Stimulated activated CD4-positive, alpha-beta T cell treated with anti-CD3 and anti-CD28 coated beads, Interleukin-12 subunit alpha, Interleukin-12 subunit beta, amount 100 ng/mL, for 24 hours (primary cell): ENCODE measurements around the gene FLG.
A peak's percentile ranks its signal among the peaks of the same experiment; 100 is the strongest.
"Not testable (repeated sequence)": the region's sequence is repeated elsewhere in the genome, so short reads cannot be mapped to it uniquely, and the experiment has no call there.

Experiments used
- DNase-seq, 2 experiments: peaks; one replicate each; pipeline ENCODE4 v3.0.0-alpha.2; 2020; ENCODE audit warnings: low read depth in 2 of 2

FLG gene

DNA sequence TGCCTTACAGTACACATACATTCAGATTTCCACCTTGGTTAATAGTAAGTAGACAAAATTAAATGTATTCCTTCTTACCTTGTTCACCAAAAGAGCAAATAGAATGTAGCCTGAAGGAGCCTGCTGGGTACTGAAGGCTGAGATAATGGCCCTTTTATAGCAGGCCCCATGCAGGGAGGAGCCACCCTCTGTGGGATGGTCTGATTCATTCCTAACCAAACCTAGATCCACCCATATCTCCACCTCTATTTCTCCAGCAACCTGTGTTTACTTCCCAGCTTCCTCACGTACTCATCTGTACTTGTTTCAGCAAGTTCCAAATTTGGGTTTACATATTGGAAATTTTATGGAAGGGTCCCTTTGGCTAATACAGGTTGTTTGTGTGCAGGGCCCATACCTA is at the start of gene FLG:
Gene FLG (minus strand): TSS at position 129 of the 400 bp plus-strand sequence. CDS start 9,783 bp downstream, outside the sequence.
- no peak for DNase-seq

DNA sequence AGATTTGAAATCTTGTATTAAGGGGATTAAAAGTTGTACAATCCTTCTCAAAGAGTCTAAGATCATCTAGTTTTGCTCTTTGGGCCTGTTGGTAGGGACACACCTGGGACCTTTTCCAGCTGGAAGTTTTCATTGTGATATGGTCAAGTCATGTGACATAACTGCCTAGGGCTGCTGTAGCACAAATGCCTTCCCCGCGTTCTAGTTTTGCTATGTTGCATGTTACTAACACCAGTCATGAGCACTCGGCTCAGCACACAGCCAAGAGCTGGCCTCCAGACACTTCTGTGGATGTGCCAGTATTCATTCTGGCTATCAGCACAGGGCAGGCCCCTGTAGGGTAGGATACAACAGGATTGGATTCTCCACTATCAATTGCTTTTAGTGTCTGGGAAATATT is 49.4 kb upstream of the FLG start:
- no peak for DNase-seq

DNA sequence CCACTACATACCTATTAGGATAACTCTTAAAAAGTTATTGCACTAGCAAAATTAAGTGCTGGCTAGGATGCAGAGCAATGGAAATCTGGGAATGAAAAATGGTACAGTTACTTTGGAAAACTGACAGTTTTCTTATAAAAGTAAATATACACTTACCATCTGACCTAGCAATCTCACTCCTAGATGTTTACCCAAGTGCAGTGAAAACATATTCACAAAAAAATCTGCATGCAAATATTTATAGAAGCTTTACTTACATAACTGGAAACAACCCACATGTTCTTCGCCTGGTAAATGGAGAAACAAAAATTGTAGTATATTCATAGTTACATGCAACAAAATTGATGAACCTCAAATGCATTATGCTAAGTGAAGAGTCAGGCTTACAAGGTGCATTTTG is 47.6 kb upstream of the FLG start:
- DNase-seq = no peak

DNA sequence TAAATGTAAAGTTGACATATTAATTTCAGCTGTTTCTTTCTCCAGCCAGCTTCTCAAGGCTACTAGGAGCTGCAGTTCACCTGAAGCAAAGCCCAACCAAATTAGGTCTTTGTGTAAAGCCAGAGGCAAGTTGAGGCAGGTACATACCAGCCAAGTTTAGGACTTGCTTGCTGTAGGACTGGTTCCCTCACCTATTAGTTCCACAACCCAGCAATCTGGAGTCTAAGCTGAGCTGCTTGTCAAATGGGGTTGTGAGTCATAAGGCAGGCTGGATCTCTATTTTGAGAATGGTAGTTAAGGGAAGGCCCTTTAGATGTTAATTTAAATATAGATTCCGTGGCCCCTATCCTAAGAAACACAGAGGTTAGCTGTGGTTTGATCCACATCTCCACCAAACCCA is 42.4 kb upstream of the FLG start:
- no peak for DNase-seq

DNA sequence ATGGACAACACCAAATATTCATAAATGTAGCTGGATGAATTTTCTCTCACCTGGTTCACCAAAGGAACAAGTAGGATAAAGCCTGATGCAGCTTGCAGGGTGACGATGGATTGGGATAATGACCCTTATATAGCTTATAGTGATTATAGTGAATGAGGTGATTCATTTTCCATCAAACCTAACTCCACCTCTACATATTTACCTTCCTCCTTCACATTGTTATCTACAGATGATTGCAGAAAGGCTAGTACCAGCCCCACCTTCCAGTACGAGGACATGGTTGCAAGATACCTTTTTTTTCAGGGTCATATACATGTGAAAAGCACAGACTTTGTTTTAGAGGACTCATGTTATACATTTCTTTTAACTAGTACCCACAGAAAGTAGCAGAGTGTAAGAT is 34.9 kb upstream of the FLG start, which contains the start of gene FLG2:
Gene FLG2 (minus strand): TSS at position 101 of the 400 bp plus-strand sequence. CDS start 1,122 bp downstream, outside the sequence.
- no peak for DNase-seq

DNA sequence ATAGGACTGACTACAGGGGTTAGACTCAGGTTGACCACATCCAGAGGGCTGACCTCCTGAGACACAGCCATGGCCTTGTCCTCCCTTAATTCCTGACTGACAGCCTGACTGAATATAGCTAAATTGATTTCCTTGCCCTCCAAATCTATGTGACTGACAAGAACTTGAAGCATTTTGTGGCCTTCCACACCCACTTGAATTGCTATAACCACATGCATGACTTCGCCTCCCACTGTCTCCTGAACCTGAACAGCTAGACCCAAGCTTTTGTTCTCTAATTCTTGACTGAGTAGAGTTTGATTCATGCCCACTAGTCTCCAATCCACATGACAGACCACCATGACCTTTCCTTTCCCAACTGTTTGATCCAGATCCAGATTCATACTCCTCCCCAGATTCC is 31.7 kb upstream of the FLG start:
- DNase-seq = no peak

DNA sequence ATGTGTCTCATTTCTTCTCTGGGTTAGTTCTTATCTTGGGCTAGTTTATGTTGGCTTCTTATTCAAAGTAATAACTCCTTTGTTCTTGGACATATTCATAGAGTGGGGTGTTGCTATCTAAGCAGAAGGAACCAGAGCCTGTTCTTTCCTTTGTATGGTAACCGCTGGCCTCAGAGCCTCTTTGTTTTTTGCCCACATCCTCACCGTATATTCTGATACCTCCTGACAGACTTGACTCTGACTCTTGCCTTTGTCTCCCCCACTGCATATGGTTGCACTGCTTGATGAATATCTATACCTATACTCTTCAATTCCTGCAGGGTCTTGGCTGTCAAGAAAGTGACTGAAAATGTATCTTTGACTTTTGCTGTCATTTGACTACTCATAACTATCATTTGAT is 24.6 kb upstream of the FLG start:
- DNase-seq = no peak

DNA sequence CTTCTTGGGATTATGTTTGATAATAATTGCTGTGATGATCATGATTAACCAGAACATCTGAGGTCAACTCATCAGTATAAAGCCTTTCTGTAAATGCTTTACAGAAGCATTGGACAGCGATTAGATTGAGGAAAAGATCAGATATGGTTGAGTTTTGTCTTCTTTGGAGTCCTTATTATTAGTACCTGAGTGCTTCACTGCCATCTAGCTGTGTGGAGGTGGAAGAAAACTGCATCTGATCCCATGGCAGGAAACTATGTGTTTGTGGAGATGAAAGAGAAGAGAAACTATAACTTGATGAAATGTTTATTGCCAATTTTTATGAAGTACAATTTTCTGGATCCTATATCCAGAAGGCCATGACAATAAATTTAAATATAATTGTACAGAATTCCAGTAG is 23.4 kb upstream of the FLG start:
- DNase-seq = no peak

DNA sequence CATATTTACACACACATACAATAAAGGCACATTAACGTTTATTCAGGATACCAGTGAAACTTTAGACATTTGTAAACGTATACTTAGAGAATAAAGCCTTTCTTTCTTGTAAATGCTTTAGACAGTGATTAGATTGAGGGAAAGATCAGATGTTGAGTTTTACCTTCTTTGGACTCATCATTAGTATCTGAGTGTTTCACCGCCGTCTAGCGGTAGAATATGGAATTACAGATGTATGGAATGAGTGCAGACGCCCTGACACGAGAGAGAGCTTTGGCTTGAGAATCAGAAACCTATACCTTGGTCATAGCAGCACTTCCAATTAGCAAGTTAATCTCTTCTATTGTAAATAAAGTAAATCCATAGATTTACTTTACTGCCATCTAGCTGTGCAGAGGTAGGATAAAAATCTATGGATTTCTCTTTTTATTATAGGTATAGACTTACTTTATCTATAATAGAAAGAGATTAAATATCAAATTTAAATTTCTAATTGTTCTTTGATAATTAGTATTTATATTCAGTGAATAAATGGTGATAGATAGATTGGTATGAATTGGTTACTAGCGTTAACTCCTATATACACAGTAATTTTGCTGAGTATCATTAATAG is 22.2 kb upstream of the FLG start:
- DNase-seq = peak in 1 of 2 experiments; percentile 35

DNA sequence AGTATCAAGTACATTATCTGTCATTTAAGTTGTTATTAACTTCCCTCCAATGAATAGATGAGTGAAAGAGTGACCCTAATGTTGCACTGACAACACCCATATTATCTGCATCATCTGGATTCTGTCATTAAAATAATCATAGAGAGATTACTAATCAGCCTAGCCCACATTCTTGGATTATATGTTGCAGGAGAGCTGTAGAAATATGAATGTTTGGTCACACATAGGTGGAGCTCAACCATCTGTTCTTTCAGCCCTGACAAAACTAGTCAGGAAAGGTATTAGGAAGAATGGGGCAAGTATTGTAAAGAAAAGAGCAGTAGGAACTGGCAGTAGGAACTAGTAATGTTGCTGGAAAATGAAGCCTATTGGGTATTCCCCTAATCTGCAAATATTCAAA is 19.4 kb upstream of the FLG start:
- no peak for DNase-seq

DNA sequence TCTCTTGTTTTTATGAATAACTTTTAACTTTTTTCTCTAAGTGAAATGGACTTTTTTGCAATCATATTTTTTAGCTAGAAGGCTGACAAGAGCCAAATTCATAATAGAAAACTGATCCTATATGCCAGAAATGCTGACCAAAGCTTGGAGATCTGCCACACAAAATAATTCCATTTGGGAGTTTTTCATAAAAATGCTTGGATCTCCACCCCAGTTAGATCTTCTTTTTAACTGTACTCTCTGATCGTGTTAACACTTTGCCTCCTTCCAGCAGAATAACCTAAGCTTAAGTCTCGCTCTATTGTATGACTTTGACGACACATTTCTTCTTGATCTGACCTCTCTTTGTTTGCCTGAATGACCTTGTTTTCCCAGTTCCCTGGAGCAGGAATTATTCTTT is 18.0 kb upstream of the FLG start:
- DNase-seq = no peak

DNA sequence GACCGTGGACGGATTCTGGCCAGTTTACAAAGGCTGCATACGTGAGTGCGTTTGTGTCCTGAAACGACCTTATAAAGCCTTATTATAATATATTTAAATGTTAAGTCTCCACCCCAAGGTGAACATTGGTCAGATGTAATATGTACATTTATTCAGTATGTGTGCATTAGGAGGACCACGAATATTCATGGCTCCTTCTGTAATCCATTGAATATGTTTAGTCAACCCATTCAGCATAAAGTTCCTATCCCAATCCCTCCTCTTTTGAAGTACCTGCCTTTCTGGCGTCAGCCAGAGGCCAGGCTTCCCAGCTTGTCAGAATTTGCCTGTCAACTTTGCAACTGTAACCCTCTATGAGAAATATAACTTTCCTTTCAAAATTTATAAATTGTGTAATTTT is 10.4 kb upstream of the FLG start:
- no peak for DNase-seq

DNA sequence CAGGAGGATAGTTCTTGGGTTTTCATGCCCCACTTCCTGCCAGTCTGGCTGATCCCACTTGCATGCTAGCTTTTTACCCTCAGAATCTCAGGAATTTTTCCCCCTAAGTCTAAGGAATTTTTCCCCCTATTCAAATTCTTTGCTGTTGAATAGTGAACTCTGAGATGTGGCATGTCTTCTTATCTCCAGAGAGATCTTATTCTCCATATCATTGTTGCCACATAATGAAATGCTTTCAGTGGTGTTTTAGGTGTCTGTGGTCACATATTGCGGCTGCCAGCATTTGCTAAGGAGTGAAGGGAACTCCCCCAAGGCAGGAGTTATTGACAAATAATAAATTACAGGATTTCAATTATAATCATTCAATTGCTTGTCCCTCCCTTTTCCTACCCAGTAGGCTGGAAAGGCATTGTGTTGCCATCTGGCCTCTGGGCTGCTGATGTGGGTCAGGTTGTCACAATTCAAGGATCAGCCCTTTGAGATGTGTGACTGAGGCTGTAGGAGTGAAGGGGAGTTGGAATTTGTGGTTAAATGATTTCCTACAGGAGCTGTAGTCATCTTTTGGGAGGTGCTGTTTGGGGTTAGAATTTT is 3.9 kb upstream of the FLG start:
- no peak for DNase-seq

DNA sequence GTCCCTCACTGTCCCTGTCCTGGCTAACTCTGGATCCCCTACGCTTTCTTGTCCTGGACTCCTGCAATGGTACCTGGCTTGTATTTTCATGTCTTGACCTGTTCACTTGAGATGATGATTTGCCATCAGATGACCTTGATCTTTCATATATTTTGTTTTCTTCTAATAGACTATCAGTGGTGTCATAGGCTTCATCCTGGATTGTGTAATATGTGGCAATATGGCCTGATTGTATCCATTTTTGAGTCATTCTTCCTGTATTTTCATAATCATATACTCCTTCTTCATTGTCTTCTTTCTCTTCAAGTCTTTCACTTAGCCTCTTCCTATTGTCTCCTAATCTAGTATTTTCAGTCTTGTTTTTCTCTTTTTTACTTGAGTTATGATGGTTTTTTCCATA is 11.1 kb downstream of the FLG start:
- no peak for DNase-seq

DNA sequence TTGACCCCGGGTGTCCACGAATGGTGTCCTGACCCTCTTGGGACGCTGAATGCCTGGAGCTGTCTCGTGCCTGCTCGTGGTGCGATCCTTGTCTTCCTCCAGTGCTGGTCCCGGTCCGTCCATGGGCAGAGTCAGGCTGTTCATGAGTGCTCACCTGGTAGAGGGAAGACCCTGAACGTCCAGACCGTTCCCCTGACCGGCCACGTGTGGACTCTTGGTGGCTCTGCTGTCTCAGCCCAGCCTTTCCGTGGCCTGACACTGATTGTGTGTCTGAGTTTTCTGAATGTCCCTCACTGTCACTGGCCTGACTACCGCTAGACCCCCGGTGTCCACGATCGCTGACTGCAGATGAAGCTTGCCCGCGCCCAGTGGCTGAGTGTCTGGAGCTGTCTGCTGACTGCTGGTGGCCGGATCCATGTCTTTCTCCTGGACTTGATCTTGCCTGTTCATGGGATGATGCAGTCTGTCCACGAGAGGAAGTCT is 11.7 kb downstream of the FLG start:
- no peak for DNase-seq

DNA sequence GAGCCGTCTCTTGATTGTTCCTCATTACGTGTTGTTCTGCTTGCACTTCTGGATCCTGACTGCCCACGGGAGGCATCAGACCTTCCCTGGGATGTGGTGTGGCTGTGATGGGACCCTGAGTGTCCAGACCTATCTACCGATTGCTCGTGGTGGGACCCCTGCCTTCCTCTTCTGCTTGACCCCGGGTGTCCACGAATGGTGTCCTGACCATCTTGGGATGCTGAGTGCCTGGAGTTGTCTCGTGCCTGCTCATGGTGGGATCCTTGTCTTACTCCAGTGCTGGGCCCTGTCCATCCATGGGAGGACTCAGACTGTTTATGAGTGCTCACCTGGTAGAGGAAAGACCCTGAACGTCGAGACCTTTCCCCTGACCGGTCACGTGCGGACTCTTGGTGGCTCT is 12.9 kb downstream of the FLG start:
- DNase-seq = not testable (repeated sequence)

DNA sequence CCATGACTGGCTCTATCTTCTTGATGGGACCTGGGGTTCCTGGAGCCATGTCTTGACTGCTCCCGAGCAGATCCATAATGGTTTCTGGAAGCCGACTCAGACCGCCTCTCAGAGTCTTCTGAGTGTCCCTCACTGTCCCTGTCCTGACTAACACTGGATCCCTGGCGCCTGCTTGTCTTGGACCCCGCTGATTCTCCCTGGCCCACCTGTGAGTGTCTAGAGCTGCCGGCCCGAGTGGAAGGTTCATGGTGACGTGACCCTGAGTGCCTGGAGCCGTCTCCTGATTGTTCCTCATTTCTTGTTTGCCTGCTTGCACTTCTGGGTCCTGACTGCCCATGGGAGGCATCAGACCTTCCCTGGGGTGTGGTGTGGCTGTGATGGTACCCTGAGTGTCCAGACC is 15.1 kb downstream of the FLG start:
- DNase-seq = no peak

DNA sequence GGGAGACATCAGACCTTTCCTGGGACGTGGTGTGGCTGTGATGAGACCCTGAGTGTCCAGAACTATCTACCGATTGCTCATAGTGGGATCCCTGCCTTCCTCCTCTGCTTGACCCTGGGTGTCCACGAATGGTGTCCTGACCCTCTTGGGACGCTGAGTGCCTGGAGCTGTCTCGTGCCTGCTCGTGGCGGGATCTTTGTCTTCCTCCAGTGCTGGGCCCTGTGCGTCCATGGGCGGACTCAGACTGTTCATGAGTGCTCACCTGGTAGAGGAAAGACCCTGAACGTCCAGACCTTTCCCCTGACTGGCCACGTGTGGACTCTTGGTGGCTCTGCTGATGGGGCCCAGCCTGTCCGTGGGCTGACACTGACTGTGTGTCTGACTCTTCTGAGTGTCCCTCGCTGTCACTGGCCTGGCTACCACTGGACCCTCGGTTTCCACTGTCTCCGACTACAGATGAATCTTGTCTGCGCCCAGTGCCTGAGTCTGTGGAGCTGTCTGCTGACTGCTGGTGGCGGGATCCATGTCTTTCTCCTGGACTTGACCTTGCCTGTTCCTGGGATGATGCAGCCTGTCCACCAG is 15.6 kb downstream of the FLG start:
- DNase-seq = not testable (repeated sequence)

DNA sequence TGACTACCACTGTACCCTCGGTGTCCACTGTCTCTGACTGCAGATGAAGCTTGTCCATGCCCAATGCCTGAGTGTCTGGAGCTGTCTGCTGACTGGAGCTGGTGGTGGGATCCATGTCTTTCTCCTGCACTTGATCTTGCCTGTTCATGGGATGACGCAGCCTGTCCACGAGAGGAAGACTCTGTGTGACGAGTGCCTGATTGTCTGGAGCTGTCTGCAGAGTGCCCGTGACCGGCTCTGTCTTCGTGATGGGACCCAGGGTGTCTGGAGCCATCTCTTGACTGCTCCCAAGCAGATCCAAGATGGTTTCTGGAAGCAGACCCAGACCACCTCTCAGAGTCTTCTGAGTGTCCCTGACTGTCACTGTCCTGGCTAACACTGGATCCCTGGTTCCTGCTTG is 16.3 kb downstream of the FLG start:
- not testable (repeated sequence) for DNase-seq

DNA sequence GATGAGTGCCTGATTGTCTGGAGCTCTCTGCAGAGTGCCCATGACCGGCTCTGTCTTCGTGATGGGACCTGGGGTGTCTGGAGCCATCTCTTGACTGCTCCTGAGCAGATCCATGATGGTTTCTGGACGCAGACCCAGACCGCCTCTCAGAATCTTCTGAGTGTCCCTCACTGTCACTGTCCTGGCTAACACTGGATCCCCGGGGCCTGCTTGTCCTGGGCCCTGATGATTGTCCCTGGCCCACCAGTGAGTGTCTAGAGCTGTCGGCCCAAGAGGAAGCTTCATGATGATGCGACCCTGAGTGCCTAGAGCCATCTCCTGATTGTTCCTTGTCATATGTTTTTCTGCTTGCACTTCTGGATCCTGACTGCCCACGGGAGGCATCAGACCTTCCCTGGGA is 17.1 kb downstream of the FLG start:
- not testable (repeated sequence) for DNase-seq

DNA sequence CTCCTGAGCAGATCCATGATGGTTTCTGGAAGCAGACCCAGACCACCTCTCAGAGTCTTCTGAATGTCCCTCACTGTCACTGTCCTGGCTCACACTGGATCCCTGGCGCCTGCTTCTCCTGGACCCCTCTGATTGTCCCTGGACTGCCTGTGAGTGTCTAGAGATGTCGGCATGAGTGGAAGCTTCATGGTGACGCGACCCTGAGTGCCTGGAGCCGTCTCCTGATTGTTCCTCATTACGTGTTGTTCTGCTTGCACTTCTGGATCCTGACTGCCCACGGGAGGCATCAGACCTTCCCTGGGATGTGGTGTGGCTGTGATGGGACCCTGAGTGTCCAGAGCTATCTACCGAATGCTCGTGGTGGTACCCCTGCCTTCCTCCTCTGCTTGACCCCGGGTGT is 18.9 kb downstream of the FLG start:
- DNase-seq = not testable (repeated sequence)

DNA sequence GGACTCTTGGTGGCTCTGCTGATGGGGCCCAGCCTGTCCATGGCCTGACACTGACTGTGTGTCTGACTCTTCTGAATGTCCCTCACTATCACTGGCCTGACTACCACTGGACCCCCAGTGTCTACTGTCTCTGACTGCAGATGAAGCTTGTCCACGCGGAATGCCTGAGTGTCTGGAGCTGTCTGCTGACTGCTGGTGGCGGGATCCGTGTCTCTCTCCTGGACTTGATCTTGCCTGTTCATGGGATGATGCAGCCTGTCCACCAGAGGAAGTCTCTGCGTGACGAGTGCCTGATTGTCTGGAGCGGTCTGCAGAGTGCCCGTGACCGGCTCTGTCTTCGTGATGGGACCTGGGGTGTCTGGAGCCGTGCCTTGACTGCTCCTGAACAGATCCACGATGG is 20.3 kb downstream of the FLG start:
- not testable (repeated sequence) for DNase-seq

DNA sequence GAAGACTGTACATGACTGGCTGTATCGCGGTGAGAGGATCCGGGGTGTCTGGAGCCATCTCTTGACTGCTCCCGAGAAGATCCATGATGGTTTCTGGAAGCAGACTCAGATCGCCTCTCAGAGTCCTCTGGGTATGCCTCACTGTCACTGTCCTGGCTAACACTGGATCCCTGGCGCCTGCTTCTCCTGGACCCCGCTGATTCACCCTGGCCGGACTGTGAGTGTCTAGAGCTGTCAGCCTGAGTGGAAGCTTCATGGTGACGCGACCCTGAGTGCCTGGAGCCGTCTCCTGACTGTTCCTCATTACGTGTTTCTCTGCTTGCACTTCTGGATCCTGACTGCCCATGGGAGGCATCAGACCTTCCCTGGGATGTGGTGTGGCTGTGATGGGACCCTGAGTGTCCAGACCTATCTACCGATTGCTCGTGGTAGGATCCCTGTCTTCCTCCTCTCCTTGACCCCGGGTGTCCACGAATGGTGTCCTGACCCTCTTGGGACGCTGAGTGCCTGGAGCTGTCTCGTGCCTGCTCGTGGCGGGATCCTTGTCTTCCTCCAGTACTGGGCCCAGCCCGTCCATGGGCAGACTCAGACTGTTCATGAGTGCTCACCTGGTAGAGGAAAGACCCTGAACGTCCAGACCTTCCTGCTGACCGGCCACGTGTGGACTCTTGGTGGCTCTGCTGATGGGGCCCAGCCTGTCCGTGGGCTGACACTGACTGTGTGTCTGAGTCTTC is 21.7 kb downstream of the FLG start:
- not testable (repeated sequence) for DNase-seq
